ENCODE results near the gene PRAMEF8.
"Not testable (repeated sequence)": the region's sequence is repeated elsewhere in the genome, so short reads cannot be mapped to it uniquely, and the experiment has no call there.

Gene PRAMEF8

DNA sequence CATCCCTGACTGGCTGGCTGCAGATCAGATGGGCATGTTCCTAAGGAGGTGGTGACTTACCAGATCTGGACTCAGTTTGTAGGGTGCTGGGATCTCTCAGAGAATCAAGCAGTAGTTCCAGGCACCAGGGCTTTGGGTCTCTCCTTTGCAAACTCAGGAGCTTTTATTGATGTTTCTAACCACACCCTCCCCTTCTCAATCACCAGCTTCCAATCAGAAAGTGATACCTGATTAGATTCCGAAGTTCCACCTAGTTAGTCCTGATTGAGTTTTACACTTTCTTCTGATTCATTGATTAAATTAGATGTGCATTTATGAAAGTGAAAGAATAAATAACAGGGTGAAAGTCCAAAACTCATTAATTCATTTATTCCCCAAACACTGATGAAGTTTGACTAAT is at the start of gene PRAMEF8:
Gene PRAMEF8 (minus strand): TSS at position 101 of the 400 bp plus-strand sequence. CDS start 1,046 bp downstream, outside the sequence.
- not testable (repeated sequence) for DNase-seq (ENCODE audit: low read depth)

DNA sequence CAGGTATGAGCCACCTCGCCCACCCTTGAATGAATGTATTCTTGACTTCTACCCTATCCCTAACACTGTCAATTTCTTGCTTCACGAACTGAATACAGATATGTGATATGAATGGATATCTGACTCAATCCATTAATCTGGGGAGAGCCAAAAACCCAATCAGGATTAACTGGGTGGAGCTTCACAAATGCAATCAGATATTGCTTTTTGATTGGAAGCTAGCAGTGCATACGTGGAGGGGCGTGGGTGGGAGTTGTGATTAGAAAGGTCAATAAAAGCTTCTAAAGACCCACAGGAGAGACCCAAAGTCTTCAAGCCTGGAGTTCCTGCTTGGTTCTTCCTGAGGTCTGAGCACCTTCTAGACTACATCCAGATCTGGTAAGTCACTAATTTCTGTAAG is 30.3 kb upstream of the PRAMEF8 start, which contains the start of gene PRAMEF15:
Gene PRAMEF15 (plus strand): TSS at position 301 of the 400 bp plus-strand sequence. CDS start 2,827 bp downstream, outside the sequence.
- not testable (repeated sequence) for DNase-seq (ENCODE audit: low read depth)

DNA sequence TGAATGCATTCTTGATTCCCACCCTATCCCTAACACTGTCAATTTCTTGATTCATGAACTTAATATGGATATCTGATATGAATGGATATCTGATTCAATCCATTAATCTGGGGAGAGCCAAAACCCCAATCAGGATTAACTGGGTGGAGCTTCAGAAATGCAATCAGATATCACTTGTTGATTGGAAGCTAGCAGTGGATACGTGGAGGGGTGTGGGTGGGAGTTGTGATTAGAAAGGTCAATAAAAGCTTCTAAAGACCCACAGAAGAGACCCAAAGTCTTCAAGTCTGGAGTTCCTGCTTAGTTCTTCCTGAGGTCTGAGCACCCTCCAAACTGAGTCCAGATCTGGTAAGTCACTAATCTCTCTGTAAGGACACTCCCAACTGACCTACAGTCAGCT is 18.3 kb upstream of the PRAMEF8 start, which contains the start of gene PRAMEF33:
Gene PRAMEF33 (plus strand): TSS at position 301 of the 400 bp plus-strand sequence. CDS start 2,416 bp downstream, outside the sequence.
- not testable (repeated sequence) for DNase-seq (ENCODE audit: low read depth)

DNA sequence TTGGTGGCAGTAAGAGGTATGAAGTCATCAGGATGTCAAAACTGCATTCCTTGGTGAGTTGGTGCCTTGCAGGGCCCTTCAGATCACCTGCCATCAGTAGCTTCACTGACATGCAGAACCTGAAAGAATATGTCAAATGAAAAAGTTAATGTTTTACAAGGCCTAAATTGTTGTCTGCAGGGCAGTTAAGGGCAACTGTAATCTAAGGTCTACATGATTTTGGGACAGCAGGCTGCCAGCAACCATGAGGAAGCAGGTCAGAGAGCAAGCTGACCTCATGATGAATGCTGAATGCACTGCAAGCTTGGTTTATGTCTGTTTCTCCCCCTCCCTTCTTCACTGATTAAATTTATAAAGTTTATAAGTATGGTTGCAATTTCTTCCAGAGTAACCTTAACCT is 17.3 kb upstream of the PRAMEF8 start:
- DNase-seq (ENCODE audit: low read depth), result not testable (repeated sequence)

DNA sequence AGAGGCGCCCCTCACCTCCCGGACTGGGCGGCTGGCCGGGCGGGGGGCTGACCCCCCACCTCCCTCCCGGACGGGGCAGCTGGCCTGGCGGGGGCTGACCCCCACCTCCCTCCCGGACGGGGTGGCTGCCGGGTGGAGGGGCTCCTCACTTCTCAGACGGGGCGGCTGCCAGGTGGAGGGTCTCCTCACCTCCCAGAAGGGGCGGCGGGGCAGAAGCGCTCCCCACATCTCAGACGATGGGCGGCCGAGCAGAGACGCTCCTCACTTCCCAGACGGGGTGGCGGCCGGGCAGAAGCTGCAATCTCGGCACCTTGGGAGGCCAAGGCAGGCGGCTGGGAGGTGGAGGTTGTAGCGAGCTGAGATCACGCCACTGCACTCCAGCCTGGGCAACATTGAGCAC is 13.8 kb upstream of the PRAMEF8 start:
- DNase-seq (ENCODE audit: low read depth), result not testable (repeated sequence)

DNA sequence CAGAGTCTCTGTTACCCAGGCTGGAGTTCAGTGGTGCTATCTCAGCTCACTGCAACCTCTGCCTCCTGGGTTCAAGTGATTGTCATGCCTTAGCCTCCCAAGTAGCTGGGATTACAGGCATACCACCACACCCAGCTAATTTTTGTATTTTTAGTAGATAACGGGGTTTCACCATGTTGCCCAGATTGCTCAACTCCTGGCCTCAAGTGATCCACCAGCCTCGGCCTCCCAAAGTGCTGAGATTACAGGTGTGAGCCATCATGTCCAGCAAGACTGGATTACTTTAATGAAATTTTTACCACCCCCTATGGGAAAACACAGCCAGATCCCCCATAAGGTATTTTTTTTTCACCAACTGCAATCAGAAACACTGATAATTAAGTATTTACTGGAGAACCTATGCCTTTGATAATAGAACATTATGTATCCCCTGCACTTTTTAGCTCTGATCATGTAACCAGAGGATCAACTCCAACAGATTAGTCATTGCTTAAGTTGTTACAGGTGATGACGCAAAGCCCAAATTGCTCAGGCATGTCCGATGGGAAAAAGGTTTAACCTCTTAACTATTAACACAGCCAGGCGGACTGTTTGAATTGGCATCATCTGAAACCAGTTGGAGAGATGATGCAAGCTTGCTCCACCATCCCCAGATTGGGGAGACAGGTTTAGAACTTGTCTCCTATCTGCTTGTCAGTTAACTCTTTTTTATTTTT is 12.4 kb upstream of the PRAMEF8 start:
- DNase-seq (ENCODE audit: low read depth), result not testable (repeated sequence)

DNA sequence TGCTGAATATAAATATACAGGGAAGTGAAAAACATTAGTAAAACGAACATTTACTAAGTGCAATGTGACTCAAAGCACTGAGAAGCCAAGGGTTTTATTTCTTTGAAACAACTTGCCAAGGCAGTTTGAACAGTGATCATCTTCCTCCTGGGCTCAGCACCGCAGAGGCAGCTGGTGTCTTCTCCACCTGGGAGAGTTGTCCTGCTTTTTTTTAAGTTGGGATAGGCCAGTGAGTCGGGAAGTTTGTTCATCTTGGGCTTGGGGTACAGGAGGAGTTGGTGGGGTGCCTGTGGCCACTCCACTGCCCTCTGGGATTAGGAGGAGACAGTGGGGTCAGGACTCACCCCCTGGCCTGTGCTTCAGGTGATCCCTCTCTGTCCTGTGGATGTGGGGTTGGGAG is 4.1 kb upstream of the PRAMEF8 start:
- DNase-seq (ENCODE audit: low read depth), result not testable (repeated sequence)

DNA sequence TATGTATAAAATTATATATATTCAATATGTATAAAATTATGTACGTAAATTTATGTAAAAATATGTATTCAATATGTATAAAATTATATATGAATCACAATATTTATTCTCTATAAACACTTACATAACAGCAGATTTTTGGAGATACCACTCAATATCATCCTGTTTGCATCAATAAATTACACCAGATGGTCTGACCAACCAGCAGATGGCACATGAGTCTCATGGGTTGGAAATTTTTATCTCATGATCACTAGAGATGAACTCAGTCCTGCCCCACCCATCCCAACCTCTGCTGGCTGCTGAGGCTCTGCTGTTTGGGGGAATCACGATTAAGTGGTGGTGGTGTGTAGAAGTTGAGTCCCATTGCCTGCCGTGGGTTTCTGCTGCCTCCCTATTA is 5.3 kb downstream of the PRAMEF8 start:
- not testable (repeated sequence) for DNase-seq (ENCODE audit: low read depth)

DNA sequence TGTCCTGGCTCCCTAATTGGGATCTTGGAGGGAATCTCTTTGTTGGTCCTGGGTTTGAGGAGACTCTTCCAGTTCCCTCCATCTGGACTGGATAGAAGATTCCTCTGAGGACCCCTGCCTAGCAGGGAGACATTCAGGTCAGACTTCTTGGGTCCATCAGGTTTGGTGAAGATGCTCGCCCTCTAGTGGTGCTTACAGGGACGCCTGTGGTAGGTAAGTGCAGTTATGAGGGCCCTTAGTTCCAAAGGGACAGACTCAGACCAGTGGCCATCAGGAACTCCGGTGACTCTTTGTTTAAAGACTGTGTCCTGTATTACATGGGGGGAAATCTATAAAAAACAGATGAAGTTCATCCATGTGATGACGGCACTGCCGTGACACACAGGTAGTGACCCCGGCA is 7.9 kb downstream of the PRAMEF8 start:
- DNase-seq (ENCODE audit: low read depth), result not testable (repeated sequence)

DNA sequence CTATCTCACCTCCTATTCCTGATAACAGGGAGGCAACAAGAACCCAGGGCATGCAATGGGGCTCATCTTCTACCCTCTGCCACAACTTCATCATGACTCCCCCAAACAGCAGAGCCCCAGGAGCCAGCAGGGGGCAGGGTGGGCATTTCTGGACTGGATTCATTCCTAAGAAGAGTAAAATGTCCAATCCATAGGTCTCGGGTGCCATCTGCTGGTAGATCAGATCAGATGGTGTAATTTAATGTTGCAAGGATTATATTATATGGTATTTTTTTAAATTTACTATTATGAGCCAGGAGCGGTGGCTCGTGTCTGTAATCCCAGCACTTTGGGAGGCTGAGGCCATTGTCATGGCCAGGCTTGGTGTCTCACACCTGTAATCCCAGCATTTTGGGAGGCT is 19.8 kb downstream of the PRAMEF8 start:
- not testable (repeated sequence) for DNase-seq (ENCODE audit: low read depth)

DNA sequence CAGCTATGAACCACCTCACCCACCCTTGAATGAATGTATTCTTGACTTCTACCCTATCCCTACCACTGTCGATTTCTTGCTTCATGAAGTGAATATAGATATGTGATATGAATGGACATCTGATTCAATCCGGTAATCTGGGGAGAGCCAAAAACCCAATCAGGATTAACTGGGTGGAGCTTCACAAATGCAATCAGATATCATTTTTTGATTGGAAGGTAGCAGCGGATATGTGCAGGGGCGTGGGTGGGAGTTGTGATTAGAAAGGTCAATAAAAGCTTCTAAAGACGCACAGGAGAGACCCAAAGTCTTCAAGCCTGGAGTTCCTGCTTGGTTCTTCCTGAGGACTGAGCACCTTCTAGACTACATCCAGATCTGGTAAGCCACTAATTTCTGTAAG is 31.0 kb downstream of the PRAMEF8 start, which contains the start of gene PRAMEF5:
Gene PRAMEF5 (plus strand): TSS at position 301 of the 400 bp plus-strand sequence. CDS start 5,071 bp downstream, outside the sequence.
- DNase-seq (ENCODE audit: low read depth), result not testable (repeated sequence)

DNA sequence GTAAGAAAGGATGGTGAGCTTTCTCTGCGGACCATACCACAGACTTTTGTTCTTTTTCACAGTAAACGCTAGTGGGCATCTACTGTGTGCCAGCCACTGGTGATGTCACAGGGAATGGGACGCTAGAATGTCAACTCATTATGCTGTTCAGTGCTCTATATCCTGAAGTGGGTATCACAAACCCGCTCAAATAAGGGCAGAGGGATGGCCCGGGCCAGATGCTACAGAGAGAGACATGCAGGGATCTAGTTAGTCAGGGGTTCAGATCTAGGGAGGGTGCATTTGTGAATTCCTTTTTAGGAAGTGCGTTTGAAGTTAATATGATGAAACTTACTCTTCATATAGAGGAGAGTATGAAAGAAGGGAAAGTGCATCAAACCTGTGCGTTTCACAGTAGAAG is 37.8 kb downstream of the PRAMEF8 start:
- DNase-seq (ENCODE audit: low read depth), result not testable (repeated sequence)

DNA sequence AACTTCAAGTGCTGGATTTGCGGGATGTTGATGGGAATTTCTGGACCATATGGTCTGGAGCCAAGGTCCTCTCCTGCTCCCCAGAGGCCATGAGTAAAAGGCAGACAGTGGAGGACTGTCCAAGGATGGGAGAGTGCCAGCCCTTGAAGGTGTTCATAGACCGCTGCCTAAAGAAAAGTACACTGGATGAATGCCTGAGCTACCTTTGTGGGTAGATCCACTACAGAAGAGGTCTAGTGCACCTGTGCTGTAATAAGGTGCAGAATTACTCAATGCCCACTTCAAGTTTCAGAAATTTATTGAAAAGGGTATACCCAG is 38.4 kb downstream of the PRAMEF8 start:
- DNase-seq (ENCODE audit: low read depth), result not testable (repeated sequence)

DNA sequence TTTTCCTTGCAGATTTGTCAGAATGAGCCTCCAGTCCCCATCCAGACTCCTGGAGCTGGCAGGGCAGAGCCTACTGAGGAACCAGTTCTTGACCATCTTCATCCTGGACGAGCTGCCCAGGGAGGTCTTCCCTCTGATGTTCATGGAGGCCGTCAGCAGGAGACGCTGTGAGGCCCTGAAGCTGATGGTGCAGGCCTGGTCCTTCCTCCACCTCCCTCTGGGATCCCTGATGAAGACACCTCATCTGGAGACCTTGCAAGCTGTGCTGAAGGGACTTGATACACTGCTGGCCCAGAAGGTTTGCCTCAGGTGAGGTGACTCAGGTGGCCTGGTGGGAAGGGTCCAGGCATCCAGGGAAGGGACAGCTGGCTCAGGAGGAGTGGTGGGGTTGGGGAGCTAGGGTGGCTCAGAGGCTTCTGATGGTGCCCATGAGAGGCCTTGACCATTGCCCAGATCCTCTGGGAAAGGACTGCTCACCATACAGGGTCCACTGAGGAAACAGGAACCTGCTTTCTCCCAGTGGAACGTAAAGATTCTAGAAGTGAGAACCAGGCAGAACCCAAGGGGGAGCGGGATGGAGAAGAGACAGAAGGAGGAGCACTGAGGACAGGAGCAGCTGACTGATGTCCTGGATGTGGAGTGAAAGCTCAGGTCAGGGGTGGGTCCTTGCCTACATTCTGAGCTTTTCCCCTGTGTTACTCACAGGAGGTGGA is 38.9 kb downstream of the PRAMEF8 start:
- not testable (repeated sequence) for DNase-seq (ENCODE audit: low read depth)

DNA sequence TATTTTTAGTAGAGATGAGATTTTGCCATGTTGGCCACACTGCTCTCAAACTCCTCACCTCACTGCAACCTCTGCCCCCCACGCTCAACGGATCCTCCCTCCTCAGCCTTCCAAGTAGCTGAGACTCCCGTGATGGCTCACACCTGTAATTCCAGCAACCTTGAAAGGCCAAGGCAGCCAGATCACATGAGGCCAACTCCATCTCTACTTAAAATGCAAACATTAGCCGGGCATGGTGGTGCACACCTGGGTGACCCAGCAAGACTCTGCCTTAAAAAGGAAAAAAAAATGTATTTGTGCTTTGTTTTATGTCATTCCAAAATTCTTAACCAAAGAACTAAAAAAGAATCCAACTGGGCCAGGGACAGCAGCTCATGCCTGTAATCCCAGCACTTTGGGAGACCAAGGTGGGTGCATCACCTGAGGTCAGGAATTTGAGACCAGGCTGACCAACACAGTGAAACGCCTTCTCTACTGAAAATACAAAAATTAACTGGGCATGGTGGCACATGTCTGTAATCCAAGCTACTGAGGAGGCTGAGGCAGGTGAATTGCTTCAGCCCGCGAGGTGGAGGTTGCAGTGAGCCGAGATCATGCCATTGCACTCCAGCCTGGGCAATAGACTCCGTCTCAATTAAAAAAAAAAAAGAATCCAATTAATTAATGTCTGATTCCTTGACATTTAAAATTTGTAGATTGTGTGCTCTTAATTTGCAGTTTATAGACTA is 41.2 kb downstream of the PRAMEF8 start:
- DNase-seq (ENCODE audit: low read depth), result not testable (repeated sequence)

DNA sequence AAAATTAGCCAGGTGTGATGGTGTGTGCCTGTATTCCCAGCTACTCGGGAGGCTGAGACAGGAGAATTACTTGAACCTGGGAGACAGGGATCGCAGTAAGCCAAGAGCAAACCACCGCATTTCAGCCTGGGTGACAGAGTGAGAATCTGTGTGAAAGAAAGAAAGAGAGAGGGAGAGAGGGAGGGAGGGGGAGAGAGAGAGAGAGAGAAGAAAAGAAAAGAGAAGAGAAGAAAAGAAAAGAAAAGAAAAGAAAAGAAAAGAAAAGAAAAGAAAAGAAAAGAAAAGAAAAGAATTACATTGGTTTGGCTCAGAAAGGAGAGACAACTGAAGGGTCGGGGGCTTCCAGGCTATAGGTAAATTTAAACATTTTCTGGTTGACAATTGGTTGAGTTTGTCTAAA is 45.3 kb downstream of the PRAMEF8 start:
- DNase-seq (ENCODE audit: low read depth), result not testable (repeated sequence)

DNA sequence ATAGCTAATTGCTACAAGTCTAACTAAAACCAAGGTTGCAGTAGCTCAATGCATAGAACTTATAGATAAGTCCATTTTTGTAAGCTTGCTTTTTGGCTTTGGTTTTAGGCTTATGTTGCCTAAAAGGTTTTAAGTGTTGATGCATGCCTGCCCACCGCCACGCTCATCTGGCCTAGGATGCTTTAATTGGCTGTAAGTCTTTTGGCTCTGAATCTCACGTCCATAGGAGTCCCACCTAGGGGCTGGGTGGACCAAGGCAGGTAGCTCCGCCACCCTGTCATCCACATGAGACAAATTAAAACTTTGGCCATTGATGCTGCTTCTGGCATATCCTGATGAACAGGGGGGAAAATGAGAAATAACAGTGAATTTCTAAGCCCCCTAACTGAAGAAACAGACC is 47.4 kb downstream of the PRAMEF8 start:
- not testable (repeated sequence) for DNase-seq (ENCODE audit: low read depth)

DNA sequence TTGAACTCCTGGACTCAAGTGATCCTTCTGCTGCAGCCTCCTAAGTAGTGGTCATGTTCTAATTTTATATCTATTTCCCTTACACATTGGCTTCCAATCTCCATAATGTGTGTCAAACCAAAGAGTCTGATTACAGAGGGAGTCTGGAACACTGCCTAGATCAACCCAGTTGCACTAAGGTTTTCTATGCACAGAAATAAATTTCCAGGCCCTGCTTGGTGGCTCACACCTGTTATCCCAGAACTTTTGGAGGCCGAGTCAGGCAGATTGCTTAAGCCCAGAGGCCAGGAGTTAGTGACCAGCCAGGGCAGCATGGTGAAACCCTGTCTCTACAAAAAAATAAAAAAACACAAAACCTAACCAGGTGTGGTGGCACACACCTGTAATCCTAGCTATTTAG is 50.9 kb downstream of the PRAMEF8 start:
- not testable (repeated sequence) for DNase-seq (ENCODE audit: low read depth)

DNA sequence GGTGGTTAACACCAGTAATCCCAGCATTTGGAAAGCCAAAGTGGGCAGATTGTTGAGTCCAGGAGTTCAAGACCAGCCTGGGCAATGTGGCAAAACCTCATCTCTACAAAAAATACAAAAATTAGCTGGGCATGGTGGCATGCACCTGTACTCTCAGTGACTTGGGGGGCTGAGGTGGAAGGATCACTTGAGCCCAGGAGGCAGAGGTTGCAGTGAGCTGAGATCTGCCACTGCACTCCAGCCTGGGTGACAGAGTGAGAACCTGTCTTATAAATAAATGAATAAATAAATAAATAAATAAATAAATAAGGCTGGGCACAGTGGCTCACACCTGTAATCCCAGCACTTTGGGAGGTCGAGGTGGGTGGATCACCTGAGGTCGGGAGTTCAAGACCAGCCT is 52.9 kb downstream of the PRAMEF8 start:
- not testable (repeated sequence) for DNase-seq (ENCODE audit: low read depth)
